AG10803 (cell line): ENCODE data around the gene OXGR1.
"Not testable (repeated sequence)": the region's sequence is repeated elsewhere in the genome, so short reads cannot be mapped to it uniquely, and the experiment has no call there.

Experiments used
- DNase-seq: peaks from one replicate; pipeline ENCODE4 v3.0.0; 2010; ENCODE audit warnings: low read depth
- H3K4me3 ChIP-seq: 2 replicates; pipeline ENCODE4 v1.5.1; 2011; ENCODE audit warnings: mild to moderate bottlenecking, low read length, control low read depth
- CTCF ChIP-seq: conservative IDR thresholded peaks from 2 replicates; pipeline ENCODE4 v1.5.1; 2011; ENCODE audit warnings: mild to moderate bottlenecking, low read length, control low read depth, inconsistent platforms

OXGR1 gene

DNA sequence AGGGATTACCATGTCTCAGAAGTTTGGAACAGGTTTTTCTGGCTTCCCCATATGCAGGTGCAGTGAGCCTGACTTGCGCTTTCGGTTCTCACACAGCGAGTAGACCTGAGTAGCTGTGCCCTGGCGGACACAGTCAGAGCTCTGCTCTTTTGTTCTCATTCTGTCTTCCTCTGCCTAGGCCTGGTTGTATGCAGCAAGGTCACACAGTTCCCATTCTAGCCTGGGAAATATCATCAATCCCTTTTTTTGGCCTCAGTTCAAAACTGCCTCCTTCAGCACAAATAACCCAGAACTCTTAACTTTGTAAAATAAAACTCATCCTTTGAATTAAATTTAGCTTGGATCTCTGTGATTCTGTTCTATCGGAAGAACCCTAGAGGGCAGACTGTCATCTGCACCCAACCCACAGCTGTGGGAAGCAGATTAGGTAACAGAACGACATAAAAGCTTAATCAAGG, 10.2 kb downstream of the OXGR1 start:
- DNase-seq: no peak
- no peak overlapping the region for H3K4me3 ChIP-seq
- TF ChIP-seq CTCF: 0 out of 2 replicates have a peak, but pooled peaks have one; percentile 2

DNA sequence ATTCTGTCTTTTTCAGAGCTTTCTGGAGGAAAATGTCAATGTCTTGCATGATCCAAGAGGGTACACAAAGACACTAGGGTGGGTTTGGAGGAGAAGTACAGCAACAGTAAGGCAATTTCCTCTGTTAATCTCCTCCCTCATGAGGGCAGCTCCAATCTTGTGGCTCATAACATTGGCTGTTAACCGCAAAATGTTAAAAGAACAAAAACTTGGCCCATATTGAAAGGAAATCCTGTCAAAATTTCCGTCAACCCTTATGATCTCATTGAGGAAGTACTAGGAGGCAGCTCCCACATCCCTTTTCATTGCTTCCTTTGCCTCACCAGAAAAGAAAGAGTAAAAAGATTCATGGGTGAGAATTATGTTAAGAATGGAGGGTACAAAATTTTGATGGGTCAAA, 11.6 kb downstream of the OXGR1 start:
- TF ChIP-seq CTCF: no peak

DNA sequence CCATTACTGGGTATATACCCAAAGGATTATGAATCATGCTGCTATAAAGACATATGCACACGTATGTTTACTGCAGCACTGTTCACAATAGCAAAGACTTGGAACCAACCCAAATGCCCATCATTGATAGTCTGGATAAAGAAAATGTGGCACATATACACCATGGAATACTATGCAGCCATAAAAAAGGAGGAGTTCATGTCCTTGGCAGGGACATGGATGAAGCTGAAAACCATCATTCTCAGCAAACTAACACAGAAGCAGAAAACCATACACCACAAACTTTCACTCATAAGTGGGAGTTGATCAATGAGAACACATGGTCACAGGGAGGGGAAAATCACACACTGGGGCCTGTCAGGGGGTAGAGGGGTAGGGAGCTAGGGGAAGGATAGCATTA, 14.4 kb downstream of the OXGR1 start:
- not testable (repeated sequence) for DNase-seq, H3K4me3 ChIP-seq

More for the DNA sequence above, 11.6 kb downstream of the OXGR1 start:
- DNase-seq: no peak
- no peak overlapping the region for H3K4me3 ChIP-seq

GRCh38 chr13:96968027-96968426, 26.2 kb downstream of the OXGR1 start:
- H3K4me3 ChIP-seq: no peak overlapping the region
- no peak for DNase-seq
- TF ChIP-seq CTCF: no peak

GRCh38 chr13:96967248-96967745, 27.0 kb downstream of the OXGR1 start:
- no peak for TF ChIP-seq CTCF
- no peak overlapping the region for H3K4me3 ChIP-seq
- no peak for DNase-seq

- TF ChIP-seq CTCF: no peak
- no peak overlapping the region for H3K4me3 ChIP-seq
- no peak for DNase-seq
Measured at GRCh38 chr13:96966415-96967102, 27.7 kb downstream of the OXGR1 start.

GRCh38 chr13:96963786-96964475, 30.3 kb downstream of the OXGR1 start:
- no peak for TF ChIP-seq CTCF
- no peak overlapping the region for H3K4me3 ChIP-seq
- DNase-seq: no peak
